ENCODE data around the gene KCNMB2.

The KCNMB2 gene

GRCh38 chr3:178646186-178646862, 110.1 kb downstream of the KCNMB2 start:
- Histone ChIP-seq H3K18ac (ENCODE audit: low read length) (no peak overlapping the region), H4K91ac (ENCODE audit: low read depth, low read length, poor library complexity) (no peak overlapping the region), H2AK5ac (ENCODE audit: low read depth, low read length) (no peak overlapping the region), H2BK15ac (ENCODE audit: low read length) (no peak overlapping the region), H2AFZ (ENCODE audit: low read length) (no peak overlapping the region), H4K8ac (ENCODE audit: low read depth, low read length) (no peak overlapping the region), H3K4me1 (ENCODE audit: control insufficient read depth in 2 of 2, insufficient read depth in 1 of 2, low read depth in 1 of 2, low read length in 2 of 2) (no peaks in the 10 kb centered on the region), H3K4ac (ENCODE audit: low read length) (no peak overlapping the region), H3K79me1 (ENCODE audit: low read depth, low read length) (no peaks in the 10 kb centered on the region), H3K36me3 (replicated peaks in 1 of 2; ENCODE audit: control insufficient read depth in 2 of 2, insufficient read depth in 2 of 2, low read length in 2 of 2) (no peaks in the 10 kb centered on the region), H2BK12ac (ENCODE audit: low read length) (no peak overlapping the region), H3K27ac (replicated peaks; ENCODE audit: low read length) (no peak overlapping the region), H2BK120ac (ENCODE audit: low read depth, low read length) (no peak overlapping the region), H3K9me3 (replicated peaks in 1 of 2; ENCODE audit: control insufficient read depth in 2 of 2, insufficient read depth in 1 of 2, low read depth in 1 of 2, low read length in 2 of 2) (no peaks in the 10 kb centered on the region), H3K9ac (ENCODE audit: low read depth, low read length, poor library complexity) (no peak overlapping the region), H3K4me2 (ENCODE audit: insufficient read depth, low read length, poor library complexity, severe bottlenecking) (no peak overlapping the region), H3K27me3 (ENCODE audit: control insufficient read depth in 3 of 3, insufficient read depth in 3 of 3, low read depth in 1 of 3, low read length in 3 of 3) (no peaks in the 10 kb centered on the region), H3K4me3 (ENCODE audit: low read length in 2 of 2) (no peak overlapping the region), H3K14ac (ENCODE audit: low read length) (no peak overlapping the region), H2BK5ac (ENCODE audit: low read length) (no peak overlapping the region), H3K23ac (ENCODE audit: low read depth, low read length, poor library complexity) (no peak overlapping the region)
- WGBS, 2 donors (ENCODE audit: extremely low coverage in 2 of 2, insufficient read length in 2 of 2, insufficient replicate concordance in 1 of 2): no CpG with 5 or more reads among the region's 4 CpGs
- no peak for DNase-seq (ENCODE audit: low spot score)

- Histone ChIP-seq H3K79me1 (ENCODE audit: low read depth, low read length) (no peaks in the 10 kb centered on the region), H3K18ac (ENCODE audit: low read length) (no peak overlapping the region), H4K91ac (ENCODE audit: low read depth, low read length, poor library complexity) (no peak overlapping the region), H3K4me2 (ENCODE audit: insufficient read depth, low read length, poor library complexity, severe bottlenecking) (no peak overlapping the region), H3K4me3 (ENCODE audit: low read length in 2 of 2) (no peak overlapping the region), H3K4ac (ENCODE audit: low read length) (no peak overlapping the region), H2BK12ac (ENCODE audit: low read length) (no peak overlapping the region), H3K14ac (ENCODE audit: low read length) (no peak overlapping the region), H3K9me3 (replicated peaks in 1 of 2; ENCODE audit: control insufficient read depth in 2 of 2, insufficient read depth in 1 of 2, low read depth in 1 of 2, low read length in 2 of 2) (no peaks in the 10 kb centered on the region), H2BK5ac (ENCODE audit: low read length) (no peak overlapping the region), H3K27me3 (ENCODE audit: control insufficient read depth in 3 of 3, insufficient read depth in 3 of 3, low read depth in 1 of 3, low read length in 3 of 3) (no peaks in the 10 kb centered on the region), H2BK120ac (ENCODE audit: low read depth, low read length) (no peak overlapping the region), H3K23ac (ENCODE audit: low read depth, low read length, poor library complexity) (no peak overlapping the region), H2AFZ (ENCODE audit: low read length) (no peak overlapping the region), H3K36me3 (replicated peaks in 1 of 2; ENCODE audit: control insufficient read depth in 2 of 2, insufficient read depth in 2 of 2, low read length in 2 of 2) (no peaks in the 10 kb centered on the region), H2BK15ac (ENCODE audit: low read length) (no peak overlapping the region), H3K9ac (ENCODE audit: low read depth, low read length, poor library complexity) (no peak overlapping the region), H2AK5ac (ENCODE audit: low read depth, low read length) (no peak overlapping the region), H3K4me1 (ENCODE audit: control insufficient read depth in 2 of 2, insufficient read depth in 1 of 2, low read depth in 1 of 2, low read length in 2 of 2) (no peaks in the 10 kb centered on the region), H3K27ac (replicated peaks; ENCODE audit: low read length) (no peak overlapping the region), H4K8ac (ENCODE audit: low read depth, low read length) (no peak overlapping the region)
- no peak for DNase-seq (ENCODE audit: low spot score)
- WGBS, 2 donors (ENCODE audit: extremely low coverage in 2 of 2, insufficient read length in 2 of 2, insufficient replicate concordance in 1 of 2): no CpG with 5 or more reads among the region's 4 CpGs
These were observed 119.3 kb downstream of the KCNMB2 start for GRCh38 chr3:178655488-178655887.

- Histone ChIP-seq H3K23ac (ENCODE audit: low read depth, low read length, poor library complexity) (no peak overlapping the region), H4K91ac (ENCODE audit: low read depth, low read length, poor library complexity) (no peak overlapping the region), H3K4me2 (ENCODE audit: insufficient read depth, low read length, poor library complexity, severe bottlenecking) (no peak overlapping the region), H2BK120ac (ENCODE audit: low read depth, low read length) (no peak overlapping the region), H3K4me3 (ENCODE audit: low read length in 2 of 2) (no peak overlapping the region), H3K4ac (ENCODE audit: low read length) (no peak overlapping the region), H3K79me1 (ENCODE audit: low read depth, low read length) (no peaks in the 10 kb centered on the region), H2AK5ac (ENCODE audit: low read depth, low read length) (no peak overlapping the region), H3K27me3 (ENCODE audit: control insufficient read depth in 3 of 3, insufficient read depth in 3 of 3, low read depth in 1 of 3, low read length in 3 of 3) (no peaks in the 10 kb centered on the region), H3K18ac (ENCODE audit: low read length) (no peak overlapping the region), H3K9ac (ENCODE audit: low read depth, low read length, poor library complexity) (no peak overlapping the region), H2BK5ac (ENCODE audit: low read length) (no peak overlapping the region), H4K8ac (ENCODE audit: low read depth, low read length) (no peak overlapping the region), H2AFZ (ENCODE audit: low read length) (no peak overlapping the region), H2BK12ac (ENCODE audit: low read length) (no peak overlapping the region), H3K36me3 (replicated peaks in 1 of 2; ENCODE audit: control insufficient read depth in 2 of 2, insufficient read depth in 2 of 2, low read length in 2 of 2) (no peaks in the 10 kb centered on the region), H2BK15ac (ENCODE audit: low read length) (no peak overlapping the region), H3K4me1 (ENCODE audit: control insufficient read depth in 2 of 2, insufficient read depth in 1 of 2, low read depth in 1 of 2, low read length in 2 of 2) (no peaks in the 10 kb centered on the region), H3K9me3 (replicated peaks in 1 of 2; ENCODE audit: control insufficient read depth in 2 of 2, insufficient read depth in 1 of 2, low read depth in 1 of 2, low read length in 2 of 2) (no peaks in the 10 kb centered on the region), H3K14ac (ENCODE audit: low read length) (no peak overlapping the region), H3K27ac (replicated peaks; ENCODE audit: low read length) (no peak overlapping the region)
- WGBS, 2 donors (ENCODE audit: extremely low coverage in 2 of 2, insufficient read length in 2 of 2, insufficient replicate concordance in 1 of 2): no CpG with 5 or more reads among the region's 4 CpGs
- DNase-seq (ENCODE audit: low spot score): no peak
These were observed 122.6 kb downstream of the KCNMB2 start for GRCh38 chr3:178658694-178659325.

- H3K9me3 ChIP-seq (replicated peaks in 1 of 2; ENCODE audit: control insufficient read depth in 2 of 2, insufficient read depth in 1 of 2, low read depth in 1 of 2, low read length in 2 of 2): no peaks in the 10 kb centered on the region
- no peak for DNase-seq (ENCODE audit: low spot score)
- H3K79me1 ChIP-seq (ENCODE audit: low read depth, low read length): no peaks in the 10 kb centered on the region
- no peaks in the 10 kb centered on the region for H3K4me1 ChIP-seq (ENCODE audit: control insufficient read depth in 2 of 2, insufficient read depth in 1 of 2, low read depth in 1 of 2, low read length in 2 of 2)
- no peak overlapping the region for H2BK12ac ChIP-seq (ENCODE audit: low read length)
- no peak overlapping the region for H3K27ac ChIP-seq (replicated peaks; ENCODE audit: low read length)
- H3K18ac ChIP-seq (ENCODE audit: low read length): no peak overlapping the region
- no peak overlapping the region for H2AK5ac ChIP-seq (ENCODE audit: low read depth, low read length)
- H3K4me2 ChIP-seq (ENCODE audit: insufficient read depth, low read length, poor library complexity, severe bottlenecking): no peak overlapping the region
- H2BK120ac ChIP-seq (ENCODE audit: low read depth, low read length): no peak overlapping the region
- H3K36me3 ChIP-seq (replicated peaks in 1 of 2; ENCODE audit: control insufficient read depth in 2 of 2, insufficient read depth in 2 of 2, low read length in 2 of 2): no peaks in the 10 kb centered on the region
- H3K9ac ChIP-seq (ENCODE audit: low read depth, low read length, poor library complexity): no peak overlapping the region
- H2BK15ac ChIP-seq (ENCODE audit: low read length): no peak overlapping the region
- H3K27me3 ChIP-seq (ENCODE audit: control insufficient read depth in 3 of 3, insufficient read depth in 3 of 3, low read depth in 1 of 3, low read length in 3 of 3): no peaks in the 10 kb centered on the region
- H4K8ac ChIP-seq (ENCODE audit: low read depth, low read length): no peak overlapping the region
- H3K23ac ChIP-seq (ENCODE audit: low read depth, low read length, poor library complexity): no peak overlapping the region
- H3K14ac ChIP-seq (ENCODE audit: low read length): no peak overlapping the region
- no CpG with 5 or more reads among the region's 1 CpG for WGBS, 2 donors (ENCODE audit: extremely low coverage in 2 of 2, insufficient read length in 2 of 2, insufficient replicate concordance in 1 of 2)
- no peak overlapping the region for H4K91ac ChIP-seq (ENCODE audit: low read depth, low read length, poor library complexity)
- H3K4me3 ChIP-seq (ENCODE audit: low read length in 2 of 2): no peak overlapping the region
- no peak overlapping the region for H2AFZ ChIP-seq (ENCODE audit: low read length)
- no peak overlapping the region for H3K4ac ChIP-seq (ENCODE audit: low read length)
- H2BK5ac ChIP-seq (ENCODE audit: low read length): no peak overlapping the region
These were observed 127.1 kb downstream of the KCNMB2 start for GRCh38 chr3:178663201-178663934.

Data from neuronal stem cell (in vitro differentiated cells).